HG03469 (cell line): ENCODE data around the gene NOM1.
"Not testable (repeated sequence)": the region's sequence is repeated elsewhere in the genome, so short reads cannot be mapped to it uniquely, and the experiment has no call there.

ENCODE experiments used
- ATAC-seq: cut with Tn5 transposase; IDR thresholded peaks from one replicate; pipeline ENCODE4 v1.9.1; 2021; ENCODE audit warnings: mild to moderate bottlenecking, moderate library complexity, moderate number of reproducible peaks; ENCODE audit not compliant: unreplicated experiment

The NOM1 gene

GRCh38 chr7:156940421-156941122 lies 8.9 kb upstream of the NOM1 start:
- ATAC-seq, result no peak

- ATAC-seq, result no peak
Observed at GRCh38 chr7:156941393-156942182, 7.9 kb upstream of the NOM1 start.

- no peak for ATAC-seq
Observed at GRCh38 chr7:156942708-156943090, 6.8 kb upstream of the NOM1 start.

- no peak for ATAC-seq
Observed at GRCh38 chr7:156943091-156944041, 6.1 kb upstream of the NOM1 start.

- ATAC-seq, result no peak
Observed at GRCh38 chr7:156944876-156945275, 4.6 kb upstream of the NOM1 start.

GRCh38 chr7:156947120-156947843 lies 2.2 kb upstream of the NOM1 start:
- no peak for ATAC-seq

- ATAC-seq, result no peak
Observed at GRCh38 chr7:156948361-156948760, 1.2 kb upstream of the NOM1 start.

GRCh38 chr7:156950381-156950858 lies 908 bp downstream of the NOM1 start:
- no peak for ATAC-seq

GRCh38 chr7:156953215-156953614 lies 3.7 kb downstream of the NOM1 start:
- not testable (repeated sequence) for ATAC-seq

- no peak for ATAC-seq
Observed at GRCh38 chr7:156954941-156955340, 5.4 kb downstream of the NOM1 start.

GRCh38 chr7:156956727-156957126 lies 7.2 kb downstream of the NOM1 start:
- ATAC-seq, result no peak

- no peak for ATAC-seq
Observed at GRCh38 chr7:156962145-156962544, 12.6 kb downstream of the NOM1 start.

GRCh38 chr7:156962897-156963296 lies 13.4 kb downstream of the NOM1 start:
- no peak for ATAC-seq

- ATAC-seq, result no peak
Observed at GRCh38 chr7:156963472-156963871, 14.0 kb downstream of the NOM1 start.

GRCh38 chr7:156964971-156965370 lies 15.5 kb downstream of the NOM1 start:
- no peak for ATAC-seq

- no peak for ATAC-seq
Observed at GRCh38 chr7:156966387-156966786, 16.9 kb downstream of the NOM1 start.

GRCh38 chr7:156968183-156968582 lies 18.7 kb downstream of the NOM1 start:
- ATAC-seq, result no peak

- no peak for ATAC-seq
Observed at GRCh38 chr7:156969972-156970420, 20.5 kb downstream of the NOM1 start.

GRCh38 chr7:156975620-156976019 lies 26.1 kb downstream of the NOM1 start:
- ATAC-seq, result no peak

- ATAC-seq, result no peak
Observed at GRCh38 chr7:156979007-156979606, 29.6 kb downstream of the NOM1 start.
